ENCODE data around the gene CASP2.

CASP2 gene
- 39.3 to 54.7 reads per million in 2 donors for total RNA-seq

GRCh38 chr7:143287935-143288826, at the start of gene CASP2:
Gene CASP2 (plus strand): TSS chr7:143288351. CDS start chr7:143288456, 105 bp downstream.
- peak; percentile 97 to 99 (median 99) for DNase-seq

GRCh38 chr7:143239813-143240212, 48.3 kb upstream of the CASP2 start:
- DNase-seq, result no peak

GRCh38 chr7:143240291-143241168, 47.6 kb upstream of the CASP2 start:
- peak in 4 of 5 experiments; percentile 56 to 87 (median 57) for DNase-seq

- no peak for DNase-seq
These were observed 45.8 kb upstream of the CASP2 start for GRCh38 chr7:143242306-143242705.

DNA sequence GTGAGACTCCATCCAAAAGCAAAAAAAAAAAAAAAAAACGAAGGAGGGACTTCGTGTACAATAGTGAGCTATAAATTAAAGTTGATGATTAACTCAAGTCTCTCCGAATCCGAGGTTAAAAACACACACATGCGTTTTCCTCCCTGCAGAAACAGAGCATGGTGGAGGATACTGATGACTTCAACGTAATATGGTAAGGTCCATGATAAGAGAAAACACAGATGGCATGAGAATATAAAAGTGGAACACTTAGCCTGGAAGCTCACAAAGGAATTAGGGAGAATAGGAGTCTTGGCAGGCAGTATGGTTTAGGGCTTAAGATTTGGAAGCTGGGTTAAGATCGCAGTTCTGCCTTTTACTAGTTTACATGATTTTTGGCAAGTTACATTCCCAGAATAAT, 45.0 kb upstream of the CASP2 start:
- no peak for DNase-seq

DNA sequence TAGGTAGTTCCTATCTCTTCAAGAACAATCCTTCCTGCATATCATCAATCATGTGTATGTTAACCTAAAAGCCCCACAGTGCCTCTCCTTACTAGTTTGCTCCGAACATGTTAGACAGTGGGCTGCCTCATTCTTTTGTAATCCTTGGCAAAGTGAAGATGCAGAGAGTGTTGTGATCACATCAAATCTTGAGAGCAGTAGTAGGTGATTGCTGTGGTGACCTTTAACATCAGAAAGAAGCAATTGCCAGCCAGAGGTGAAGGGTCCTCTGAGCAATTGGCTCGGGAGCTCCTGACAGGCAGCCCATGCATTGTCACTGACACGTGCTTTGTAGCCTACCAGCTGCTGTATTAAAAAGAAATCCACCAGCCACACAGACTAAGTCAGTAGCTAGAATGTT, 44.5 kb upstream of the CASP2 start:
- no peak for DNase-seq

GRCh38 chr7:143244321-143244720, 43.8 kb upstream of the CASP2 start:
- peak in 1 of 5 experiments; percentile 44 for DNase-seq

- DNase-seq, result peak in 1 of 5 experiments; percentile 86
These were observed 43.0 kb upstream of the CASP2 start for GRCh38 chr7:143245123-143245522.

DNA sequence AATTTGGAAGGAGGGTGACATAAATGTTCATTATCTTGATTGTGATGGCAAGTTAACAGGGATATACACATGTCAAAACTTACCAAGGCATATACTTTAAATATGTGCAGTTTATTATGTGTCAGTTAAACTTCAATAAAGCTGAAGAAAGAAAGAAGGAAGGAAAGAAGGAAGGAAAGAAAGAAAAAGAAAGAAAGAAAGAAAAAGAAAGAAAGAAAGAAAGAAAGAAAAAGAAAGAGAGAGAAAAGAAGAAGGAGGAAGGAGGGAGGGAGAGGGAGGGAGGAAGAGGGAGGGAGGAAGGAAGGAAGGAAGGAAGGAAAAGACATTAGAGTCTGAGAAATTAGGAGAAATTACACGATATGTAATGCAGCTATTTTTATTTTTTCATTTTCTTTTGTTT, 40.8 kb upstream of the CASP2 start:
- no peak for DNase-seq

DNA sequence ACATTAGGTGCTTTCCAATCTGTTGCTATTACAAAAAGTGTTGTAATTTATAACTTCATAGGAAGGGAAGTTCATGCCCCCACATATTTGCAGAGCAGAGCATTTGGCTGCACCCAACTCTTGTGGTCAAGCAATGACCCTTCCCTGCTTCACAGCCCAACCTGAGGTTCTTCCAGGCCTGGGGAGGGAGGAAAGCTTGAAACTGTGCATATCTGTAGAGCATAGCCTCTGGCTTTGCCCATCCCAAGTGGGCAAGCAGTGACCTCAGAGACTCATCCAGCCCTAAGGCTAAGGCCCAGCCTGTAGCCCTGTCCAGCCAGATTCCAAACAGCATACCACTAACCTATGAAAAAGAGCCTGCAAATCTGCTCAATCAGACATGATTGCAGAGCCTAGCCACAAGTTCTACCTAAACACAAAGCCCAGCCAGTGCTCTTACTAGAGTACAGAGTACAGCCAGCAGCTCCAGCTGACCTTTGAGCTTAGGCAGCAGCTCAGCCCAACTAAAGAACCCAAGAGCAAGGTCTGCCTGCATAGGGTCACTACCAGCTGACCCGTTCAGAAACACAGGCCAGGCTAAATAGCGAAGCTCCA, 39.3 kb upstream of the CASP2 start:
- DNase-seq, result no peak

DNA sequence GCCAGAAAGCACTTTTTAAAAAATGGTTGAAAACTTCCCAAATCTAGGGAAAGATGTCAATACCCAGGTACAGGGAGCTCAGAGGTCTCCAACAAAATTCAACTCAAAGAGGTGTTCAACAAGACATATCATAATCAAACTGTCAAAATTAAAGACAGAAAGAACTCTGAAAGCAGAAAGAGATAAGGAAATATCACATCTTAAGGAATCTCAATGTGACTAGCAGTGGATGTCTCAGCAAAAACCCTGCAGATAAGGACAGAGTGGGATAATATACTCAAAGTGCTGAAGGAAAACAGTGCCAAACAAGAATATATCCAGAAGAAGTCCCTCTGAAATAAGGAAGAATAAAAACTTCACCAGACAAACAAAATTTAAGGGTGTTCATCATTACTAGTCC, 38.0 kb upstream of the CASP2 start:
- DNase-seq, result no peak

DNA sequence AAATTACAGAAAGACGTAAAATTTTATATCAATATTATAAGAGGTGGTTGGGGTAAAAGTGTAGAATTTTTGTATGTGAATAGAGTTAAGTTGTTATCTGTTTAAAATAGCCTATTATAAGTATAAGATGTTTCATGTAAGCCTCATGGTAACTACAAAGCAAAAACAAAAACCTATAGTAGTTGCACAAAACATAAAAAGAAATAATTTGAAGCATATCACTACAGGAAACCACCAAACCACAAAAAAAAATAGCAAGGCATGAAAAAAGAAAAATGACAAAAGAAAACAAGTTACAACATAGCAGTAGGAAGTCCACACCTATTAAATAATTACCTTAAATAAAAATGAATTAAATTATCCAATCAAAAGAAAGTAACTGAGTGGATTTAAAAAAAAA, 37.3 kb upstream of the CASP2 start:
- peak in 2 of 5 experiments; percentile 53 to 79 for DNase-seq

- DNase-seq, result peak in 1 of 5 experiments; percentile 74
These were observed 36.1 kb upstream of the CASP2 start for GRCh38 chr7:143252006-143252405.

- peak in 1 of 5 experiments; percentile 63 for DNase-seq
These were observed 32.6 kb upstream of the CASP2 start for GRCh38 chr7:143255564-143255963.

- peak in 1 of 5 experiments; percentile 41 for DNase-seq
These were observed 31.8 kb upstream of the CASP2 start for GRCh38 chr7:143256325-143256724.

- no peak for DNase-seq
These were observed 31.2 kb upstream of the CASP2 start for GRCh38 chr7:143256932-143257331.

GRCh38 chr7:143257501-143257900, 30.6 kb upstream of the CASP2 start:
- no peak for DNase-seq

- DNase-seq, result peak in 1 of 5 experiments; percentile 89
These were observed 29.3 kb upstream of the CASP2 start for GRCh38 chr7:143258831-143259230.

GRCh38 chr7:143259765-143260164, 28.4 kb upstream of the CASP2 start:
- DNase-seq, result no peak

- no peak for DNase-seq
These were observed 26.2 kb upstream of the CASP2 start for GRCh38 chr7:143261901-143262300.

- peak; percentile 57 to 85 (median 72) for DNase-seq
These were observed 24.6 kb upstream of the CASP2 start, which contains the start of gene GSTK1 for GRCh38 chr7:143263266-143264195. Gene GSTK1 (plus strand): TSS chr7:143263441. CDS start chr7:143263514, 73 bp downstream.

GRCh38 chr7:143264196-143264568, 24.0 kb upstream of the CASP2 start:
- DNase-seq, result peak in 1 of 5 experiments; percentile 20
